ENCODE results near the gene COL5A3. TPM values are rescaled to one million over a fixed set of nuclear protein-coding genes. Genes with fewer than 3 reads are reported as not detected.
"Not testable (repeated sequence)": the region's sequence is repeated elsewhere in the genome, so short reads cannot be mapped to it uniquely, and the experiment has no call there.

COL5A3 gene
- total RNA-seq, 1 experiment from 2014 or later, result 4.1 TPM

DNA sequence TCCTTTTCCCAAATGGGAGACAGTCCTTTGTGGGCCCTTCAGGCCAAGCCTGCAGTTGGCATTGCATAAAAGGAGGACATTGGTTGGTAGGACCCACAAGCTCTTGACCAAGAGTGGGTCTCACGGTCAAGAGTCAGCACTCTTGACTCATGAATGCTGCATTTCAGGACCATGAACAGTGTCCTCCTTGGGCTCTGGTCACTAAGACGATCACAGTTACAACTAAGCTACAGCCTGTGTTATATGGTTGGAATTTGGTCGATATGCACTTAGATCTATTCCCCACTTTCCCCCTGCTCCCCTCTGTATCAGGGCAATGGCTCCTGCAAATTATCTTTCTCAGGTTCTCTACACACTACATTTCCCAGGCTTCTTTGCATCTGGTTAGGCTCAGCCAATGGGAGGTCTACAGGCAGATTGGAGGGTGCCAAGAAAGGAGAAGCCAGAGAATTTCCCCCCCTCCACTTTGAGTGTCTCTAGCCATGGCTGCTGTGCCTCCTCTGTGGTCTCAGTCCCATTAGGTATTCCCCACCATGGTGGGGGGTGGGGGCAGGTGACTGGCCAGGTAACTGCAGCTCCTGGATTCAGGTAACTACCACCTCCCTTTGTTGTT is 70.9 kb downstream of the COL5A3 start:
- no peak for DNase-seq (ENCODE audit: low read depth)

DNA sequence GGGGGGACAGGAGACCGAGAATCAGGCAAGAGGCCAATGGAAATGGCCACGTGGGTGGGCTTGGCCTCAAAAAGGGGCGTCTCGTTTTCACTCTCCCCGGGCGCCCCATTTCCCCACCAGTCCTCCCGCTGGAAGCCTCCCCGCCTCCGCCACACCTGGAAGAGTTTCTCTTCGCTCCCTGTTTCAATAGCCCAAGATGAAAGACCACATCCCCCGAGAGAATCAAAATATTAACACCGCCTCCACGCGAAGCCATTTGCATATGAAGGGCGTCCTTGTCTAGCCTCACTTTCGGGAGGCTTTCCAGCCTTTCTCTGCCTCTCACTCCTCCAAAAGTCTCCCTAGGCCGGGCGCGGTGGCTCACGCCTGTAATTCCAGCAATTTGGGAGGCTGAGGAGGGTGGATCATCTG is 73.3 kb downstream of the COL5A3 start:
- no peak for DNase-seq (ENCODE audit: low read depth)

DNA sequence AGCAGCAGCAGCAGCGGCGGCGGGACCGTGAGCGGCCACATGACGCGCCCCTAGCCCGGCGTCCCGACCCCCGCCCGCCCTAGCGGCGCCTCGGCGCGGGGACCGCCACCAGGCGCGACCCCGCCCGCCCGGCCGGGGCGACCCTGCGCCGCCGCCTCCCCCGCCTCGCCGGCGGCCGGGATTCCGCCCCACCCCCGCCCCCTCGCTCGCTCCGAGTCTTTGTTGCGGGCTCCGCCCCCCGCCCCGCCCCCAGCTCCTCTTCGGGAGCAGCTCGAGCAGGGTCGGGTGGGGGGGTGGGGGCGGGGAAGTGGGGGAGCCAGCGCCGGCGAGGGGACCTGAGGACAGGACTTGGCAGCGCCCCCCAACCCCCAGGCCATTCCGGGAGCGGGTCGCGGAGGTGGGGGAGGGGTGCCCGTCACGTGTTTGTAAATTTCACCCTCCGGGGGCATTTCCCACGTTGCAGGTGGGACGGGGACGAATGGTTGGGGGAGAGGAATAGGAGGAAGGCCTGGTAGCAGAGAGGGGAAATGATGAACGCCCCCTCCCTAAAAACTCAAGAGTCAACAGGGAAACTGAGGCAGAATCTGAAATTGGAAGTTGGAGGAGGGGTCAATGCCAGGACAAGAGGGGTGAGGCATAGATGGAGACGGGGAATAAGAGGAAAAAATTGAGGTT is 73.8 kb downstream of the COL5A3 start, which contains the start of gene OLFM2:
OLFM2 (minus strand) TSS at position 190 of the 675 bp plus-strand sequence; CDS start at position 41, 149 bp downstream.
- peak; percentile 48 for DNase-seq (ENCODE audit: low read depth)

DNA sequence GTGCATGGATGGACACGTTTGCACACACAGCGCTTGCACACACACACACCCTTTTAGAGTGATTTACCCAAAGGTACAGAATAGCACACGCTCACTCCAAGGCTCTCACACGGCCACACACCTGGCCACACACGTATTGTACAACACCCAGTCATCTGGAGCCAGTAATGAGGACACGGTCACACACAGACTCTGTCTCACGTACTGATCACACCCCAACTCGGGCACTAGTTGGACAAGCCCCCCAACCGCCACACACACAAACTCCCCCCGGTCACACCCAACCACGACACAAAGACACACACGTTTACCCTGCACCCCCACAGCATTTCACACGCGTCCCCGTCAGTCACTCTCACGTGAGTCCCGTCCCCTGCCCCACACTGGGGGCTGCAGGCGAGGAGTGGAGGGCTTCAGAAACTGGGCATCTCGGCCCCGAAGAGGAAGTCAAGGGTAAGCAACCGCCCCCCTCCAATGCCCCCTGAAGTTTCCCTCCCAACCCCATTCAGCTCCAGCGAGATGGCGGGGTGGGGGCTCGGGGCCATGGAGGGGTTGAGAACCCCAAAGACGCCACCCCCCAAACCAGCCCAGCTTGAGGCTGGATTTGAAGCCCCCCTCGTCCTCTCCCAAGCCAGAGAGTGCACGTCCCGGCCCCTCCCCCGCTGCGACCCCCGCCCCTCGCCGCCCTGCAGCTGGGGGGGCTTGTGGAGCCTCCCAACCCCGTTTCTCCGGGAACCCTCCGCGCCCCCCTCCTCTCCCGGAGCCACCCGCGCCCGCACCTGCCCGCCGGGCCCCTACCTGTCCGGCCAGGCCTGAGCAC is 74.6 kb downstream of the COL5A3 start:
- no peak for DNase-seq (ENCODE audit: low read depth)

DNA sequence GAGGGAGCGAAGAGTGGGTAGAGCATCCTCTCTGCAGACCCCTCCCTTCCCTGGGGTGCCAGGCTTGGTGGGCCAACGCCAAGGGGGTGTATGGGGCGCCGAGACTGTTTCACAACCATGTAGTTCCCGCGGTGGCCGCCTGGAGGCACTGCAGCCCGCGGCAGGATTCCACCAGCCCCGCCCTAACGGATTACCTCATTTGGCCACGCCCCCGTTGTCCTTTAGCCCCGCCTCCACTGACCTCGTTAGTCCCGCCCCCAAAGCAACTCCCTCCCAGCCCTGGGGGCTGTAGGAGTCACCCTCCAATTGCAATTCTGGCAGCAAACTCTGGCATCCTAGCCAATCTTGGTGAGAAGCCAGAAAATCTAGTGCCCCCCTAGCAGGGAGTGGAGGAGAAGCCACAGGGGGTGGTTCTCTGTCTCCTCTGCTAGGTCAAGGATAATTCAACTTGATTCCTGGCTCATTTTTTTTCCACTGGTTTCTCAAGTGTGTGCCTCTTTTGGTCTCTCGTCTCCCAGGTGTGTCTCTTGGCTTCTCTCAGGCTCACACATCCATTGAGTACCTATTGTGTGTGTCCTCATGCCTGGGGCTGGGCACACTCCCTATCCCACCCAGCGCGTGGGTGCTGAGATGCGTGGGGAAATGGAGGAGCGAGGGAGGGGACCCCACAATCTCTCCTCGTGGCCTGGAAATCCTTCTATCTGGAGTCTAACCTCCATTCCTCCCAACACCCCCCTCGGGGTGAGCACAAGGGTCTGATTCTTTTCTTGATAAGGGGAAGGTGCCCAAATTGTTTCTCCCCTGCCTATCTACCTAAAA is 76.0 kb downstream of the COL5A3 start:
- DNase-seq (ENCODE audit: low read depth), result peak; percentile 91

DNA sequence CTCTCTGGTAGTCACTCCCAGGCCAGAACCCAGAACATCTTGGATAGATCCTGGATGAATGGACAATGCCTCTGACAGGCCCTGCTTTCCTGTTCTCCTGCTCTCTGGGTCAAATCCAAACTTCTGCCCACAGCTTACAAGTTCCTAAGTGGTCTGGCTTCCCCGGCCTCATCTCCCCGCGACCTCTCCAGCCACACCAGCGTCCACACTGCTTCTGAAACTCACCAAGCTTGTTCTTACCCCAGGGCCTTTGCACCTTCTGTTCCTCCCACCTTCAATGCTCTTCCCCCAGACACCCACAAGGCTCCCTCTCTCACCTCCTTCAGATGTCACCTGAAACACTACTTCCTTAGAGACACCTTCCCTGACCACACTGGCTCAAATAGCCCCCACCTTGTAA is 77.5 kb downstream of the COL5A3 start:
- no peak for DNase-seq (ENCODE audit: low read depth)

GRCh38 chr19:9931629-9932028 is 78.7 kb downstream of the COL5A3 start:
- no peak for DNase-seq (ENCODE audit: low read depth)

DNA sequence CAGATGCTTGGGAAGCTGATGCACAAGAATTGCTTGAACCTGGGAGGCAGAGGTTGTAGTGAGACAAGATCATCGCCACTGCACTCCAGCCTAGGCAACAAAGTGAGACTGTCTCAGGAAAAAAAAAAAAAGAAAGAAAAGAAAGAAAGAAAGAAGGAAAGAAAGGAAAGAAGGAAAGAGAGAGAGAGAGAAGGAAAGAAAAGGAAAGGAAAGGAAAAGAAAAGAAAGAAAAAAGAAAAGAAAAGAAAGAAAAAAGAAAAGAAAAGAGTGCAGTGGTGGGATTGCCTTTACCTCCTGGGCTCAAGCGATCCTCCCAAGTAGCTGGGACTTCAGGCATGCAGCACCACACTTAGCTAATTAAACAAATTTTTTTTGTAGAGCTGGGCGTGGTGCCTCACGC is 86.9 kb downstream of the COL5A3 start:
- DNase-seq (ENCODE audit: low read depth), result no peak

DNA sequence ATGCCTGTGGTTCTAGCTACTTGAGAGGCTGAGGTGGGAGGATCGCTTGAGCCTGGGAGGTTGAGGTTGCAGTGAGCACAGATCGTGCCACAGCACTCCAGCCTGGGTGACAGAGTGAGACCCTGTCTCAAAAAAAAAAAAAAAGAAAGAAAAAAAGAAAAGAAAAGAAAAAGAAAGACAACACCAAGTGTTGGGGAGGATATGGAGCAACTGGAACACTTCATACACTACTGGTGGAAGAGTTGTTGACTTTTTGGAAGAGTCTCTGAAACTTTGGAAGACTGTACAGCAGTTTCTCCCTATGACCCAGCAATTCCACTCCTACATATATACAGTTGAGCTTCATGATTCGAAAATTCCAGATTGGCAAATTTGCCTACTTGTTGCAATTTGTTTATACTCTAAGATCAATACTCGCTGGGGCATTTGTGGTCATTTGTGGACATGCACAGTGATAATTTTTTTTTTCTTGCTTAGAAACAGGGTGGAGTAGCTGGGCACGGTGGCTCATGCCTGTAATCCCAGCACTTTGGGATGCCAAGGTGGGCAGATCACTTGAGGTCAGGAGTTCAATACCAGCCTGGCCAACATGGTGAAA is 87.4 kb downstream of the COL5A3 start:
- not testable (repeated sequence) for DNase-seq (ENCODE audit: low read depth)

GRCh38 chr19:9917321-9917720 is 93.0 kb downstream of the COL5A3 start:
- peak; percentile 76 for DNase-seq (ENCODE audit: low read depth)

DNA sequence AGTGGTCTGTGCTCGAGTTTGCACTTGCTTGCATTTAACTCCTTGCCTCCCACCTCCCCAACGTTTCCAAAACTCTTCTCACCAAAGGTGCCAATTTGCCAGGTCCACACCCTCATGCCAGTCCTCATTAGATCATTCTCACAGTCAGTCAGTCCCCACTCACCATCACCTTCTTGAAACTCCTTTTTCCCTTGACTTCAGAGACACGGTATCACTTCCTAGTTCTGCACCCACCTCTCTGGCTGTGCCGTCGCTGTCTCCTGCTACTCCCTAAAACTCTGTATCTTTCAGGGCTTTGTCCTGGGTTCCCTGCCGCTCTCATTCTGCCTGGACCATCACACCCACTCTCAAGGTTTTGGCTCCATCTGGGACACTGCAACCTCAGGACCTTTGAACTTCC is 93.6 kb downstream of the COL5A3 start:
- no peak for DNase-seq (ENCODE audit: low read depth)

DNA sequence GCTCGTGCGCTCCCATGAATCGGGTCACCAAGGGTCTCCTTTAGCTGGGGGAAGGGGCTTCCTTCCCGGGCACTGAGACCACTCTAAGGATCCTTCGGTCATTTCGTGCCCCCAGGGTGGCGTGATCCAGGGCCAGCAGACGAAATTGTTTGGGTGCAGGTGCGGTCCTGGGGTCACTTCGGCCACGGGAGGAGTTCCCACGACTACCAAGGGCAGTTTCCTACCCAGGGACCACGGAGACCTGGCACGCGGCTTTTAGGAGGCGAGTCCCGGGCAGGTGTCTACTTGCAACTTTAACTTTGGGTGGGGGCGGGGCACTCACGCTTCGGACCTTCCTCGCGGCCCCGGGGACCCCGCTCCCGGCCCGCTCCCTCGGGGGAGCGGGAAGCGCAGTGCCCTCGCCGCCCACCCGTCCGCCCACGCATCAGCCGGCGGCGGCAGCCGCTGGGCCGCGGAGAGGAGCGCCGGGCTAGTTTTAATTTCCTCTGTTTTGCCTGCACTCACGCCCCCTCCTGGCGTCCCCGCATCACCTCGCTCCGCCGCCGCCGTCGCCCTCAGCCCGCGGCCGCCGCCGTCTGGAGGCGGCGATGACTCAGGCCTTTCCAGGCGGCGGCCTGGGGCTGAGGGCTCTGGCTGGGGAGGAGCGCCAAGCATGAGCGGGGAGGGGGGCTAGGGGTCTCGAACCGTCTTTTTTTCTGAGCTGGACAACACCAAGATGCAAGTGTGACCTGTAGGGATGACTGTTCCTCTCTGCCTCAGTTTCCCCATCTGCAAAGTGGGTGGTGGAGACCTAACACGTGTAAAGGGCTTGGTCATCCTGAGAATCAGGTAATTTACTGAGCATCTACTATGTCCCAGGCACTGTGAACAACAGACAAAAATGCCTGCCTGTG is 95.7 kb downstream of the COL5A3 start:
- DNase-seq (ENCODE audit: low read depth), result peak; percentile 95

DNA sequence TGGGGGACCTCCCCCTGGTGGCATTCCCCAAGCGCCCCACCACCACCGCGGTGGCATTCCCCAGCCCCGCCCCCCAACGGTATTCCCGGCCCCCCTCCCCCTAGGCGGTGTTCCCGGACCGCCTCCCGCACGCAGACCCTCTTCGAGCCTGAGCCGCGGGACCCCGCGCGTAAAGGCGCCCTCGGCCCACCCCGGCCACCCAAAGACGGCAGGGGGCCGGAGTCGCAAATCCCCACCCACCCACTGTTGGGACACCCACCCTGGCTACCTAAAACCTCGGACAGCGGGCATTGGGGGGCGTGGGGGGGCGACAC is 96.3 kb downstream of the COL5A3 start:
- DNase-seq (ENCODE audit: low read depth), result no peak

GRCh38 chr19:9913237-9914000 is 96.9 kb downstream of the COL5A3 start:
- DNase-seq (ENCODE audit: low read depth), result peak; percentile 48

DNA sequence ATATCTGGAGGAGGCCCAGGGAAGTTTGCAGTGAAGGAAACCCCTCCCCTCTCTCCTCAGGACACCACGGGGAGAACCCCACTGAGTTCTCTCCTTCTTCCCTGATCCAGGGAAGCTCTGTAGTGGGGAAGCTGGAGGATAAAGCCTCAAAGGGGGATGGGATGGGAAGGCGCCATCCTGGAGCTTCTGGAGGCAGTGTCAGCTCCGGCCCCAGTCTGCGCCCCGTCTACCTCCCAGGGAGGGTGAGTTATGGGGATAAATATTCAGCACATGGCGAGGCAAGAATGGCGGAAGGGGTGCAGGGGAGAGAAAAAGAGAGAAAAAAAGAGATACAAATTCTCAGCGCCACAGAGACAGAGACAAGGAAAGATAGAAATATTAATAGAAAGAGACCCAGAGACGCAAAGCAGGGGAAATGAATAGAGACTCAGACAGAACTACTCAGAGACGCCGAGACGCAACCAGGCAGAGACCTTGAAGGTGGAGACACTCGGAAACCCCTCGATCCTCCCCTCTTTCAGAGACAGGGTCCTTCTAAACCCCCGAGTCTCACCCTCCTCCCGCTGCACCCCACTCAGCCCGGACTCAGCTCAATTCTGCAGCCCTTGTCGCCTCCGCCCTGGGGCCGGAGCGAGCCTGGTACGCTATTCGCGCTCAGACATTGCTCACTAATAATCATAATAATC is 97.6 kb downstream of the COL5A3 start:
- no peak for DNase-seq (ENCODE audit: low read depth)

DNA sequence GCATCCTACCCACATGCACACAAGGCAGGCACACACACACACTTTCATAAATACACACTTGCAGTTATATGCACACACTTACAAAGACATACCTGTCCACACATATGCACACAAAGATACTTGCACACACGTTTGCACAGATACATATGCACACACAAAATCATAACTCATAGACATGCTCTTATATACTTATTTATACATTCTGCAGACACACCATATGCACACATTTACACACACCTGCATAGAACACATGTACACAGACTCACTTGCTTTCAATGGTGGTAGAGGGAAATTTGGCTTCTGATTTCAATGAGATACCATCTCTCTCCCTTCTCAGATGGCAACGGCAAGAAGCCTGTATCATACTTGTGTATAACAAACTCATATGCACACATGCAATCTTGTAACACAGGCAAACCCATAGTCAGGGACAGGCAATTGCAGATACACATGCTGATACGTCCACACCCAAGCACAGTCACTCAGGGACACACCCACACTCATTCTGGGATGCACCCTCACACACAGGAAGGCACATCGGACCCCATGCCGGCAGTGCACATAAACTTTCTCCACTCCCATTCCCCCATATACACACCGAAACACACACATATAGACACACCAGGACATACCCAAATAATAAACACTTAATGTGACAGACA is 98.6 kb downstream of the COL5A3 start:
- no peak for DNase-seq (ENCODE audit: low read depth)

- no peak for DNase-seq (ENCODE audit: low read depth)
Measured at GRCh38 chr19:9910625-9911024, 99.7 kb downstream of the COL5A3 start.
